ENCODE measurements around the gene FRZB.
"Not testable (repeated sequence)": the region's sequence is repeated elsewhere in the genome, so short reads cannot be mapped to it uniquely, and the experiment has no call there.

FRZB gene

GRCh38 chr2:182866461-182867406 lies at the start of gene FRZB:
FRZB (minus strand) TSS chr2:182866637; CDS start chr2:182866552, 85 bp downstream.
- no peak for FAIRE-seq

GRCh38 chr2:182915369-182916326 lies 49.2 kb upstream of the FRZB start:
- FAIRE-seq: no peak

GRCh38 chr2:182914852-182915251 lies 48.4 kb upstream of the FRZB start:
- FAIRE-seq: no peak

- FAIRE-seq: no peak
Measured at GRCh38 chr2:182913064-182913463, 46.6 kb upstream of the FRZB start.

- no peak for FAIRE-seq
Measured at GRCh38 chr2:182912518-182912915, 46.1 kb upstream of the FRZB start.

GRCh38 chr2:182911813-182912517 lies 45.5 kb upstream of the FRZB start:
- no peak for FAIRE-seq

- FAIRE-seq: no peak
Measured at GRCh38 chr2:182910965-182911364, 44.5 kb upstream of the FRZB start.

GRCh38 chr2:182907081-182907830 lies 40.8 kb upstream of the FRZB start:
- FAIRE-seq: no peak

- no peak for FAIRE-seq
Measured at GRCh38 chr2:182906454-182906853, 40.0 kb upstream of the FRZB start.

GRCh38 chr2:182904844-182905243 lies 38.4 kb upstream of the FRZB start:
- FAIRE-seq: no peak

- FAIRE-seq: no peak
Measured at GRCh38 chr2:182903566-182903965, 37.1 kb upstream of the FRZB start.

- FAIRE-seq: no peak
Measured at GRCh38 chr2:182901748-182902147, 35.3 kb upstream of the FRZB start.

- FAIRE-seq: no peak
Measured at GRCh38 chr2:182898718-182899117, 32.3 kb upstream of the FRZB start.

- no peak for FAIRE-seq
Measured at GRCh38 chr2:182897137-182897536, 30.7 kb upstream of the FRZB start.

- no peak for FAIRE-seq
Measured at GRCh38 chr2:182895798-182896197, 29.4 kb upstream of the FRZB start.

GRCh38 chr2:182895169-182895568 lies 28.7 kb upstream of the FRZB start:
- FAIRE-seq: no peak

- no peak for FAIRE-seq
Measured at GRCh38 chr2:182894174-182894573, 27.7 kb upstream of the FRZB start.

GRCh38 chr2:182893666-182894065 lies 27.2 kb upstream of the FRZB start:
- no peak for FAIRE-seq

- FAIRE-seq: not testable (repeated sequence)
Measured at GRCh38 chr2:182893035-182893434, 26.6 kb upstream of the FRZB start.

- no peak for FAIRE-seq
Measured at GRCh38 chr2:182891611-182892010, 25.2 kb upstream of the FRZB start.

- FAIRE-seq: no peak
Measured at GRCh38 chr2:182890773-182891378, 24.4 kb upstream of the FRZB start.

Data from endometrium (tissue), 2 donors.